ENCODE data around the gene PODXL2. TPM values are rescaled to one million over a fixed set of nuclear protein-coding genes. Genes with fewer than 3 reads are reported as not detected.

Gene PODXL2
- total RNA-seq, 1 donor from 2014 or later: 14.5 TPM

GRCh38 chr3:127606086-127606805 is 22.7 kb upstream of the PODXL2 start:
- H3K4me2 ChIP-seq (ENCODE audit: low read length): no peak overlapping the region

GRCh38 chr3:127606981-127607595 is 21.9 kb upstream of the PODXL2 start:
- Histone ChIP-seq H3K27ac (ENCODE audit: low read depth, low read length) (no peak overlapping the region), H3K9ac (ENCODE audit: low read length) (no peak overlapping the region), H4K20me1 (ENCODE audit: insufficient read depth, low read length) (no peaks in the 10 kb centered on the region), H3K79me2 (ENCODE audit: insufficient read depth, low read length) (no peaks in the 10 kb centered on the region), H3K4me3 (ENCODE audit: insufficient read depth, low read depth, low read length) (no peak overlapping the region), H3K4me2 (ENCODE audit: low read length) (no peak overlapping the region), H3K9me3 (ENCODE audit: insufficient read depth, low read depth, low read length) (no peaks in the 10 kb centered on the region), H2AFZ (ENCODE audit: low read depth, low read length) (no peak overlapping the region), H3K36me3 (ENCODE audit: insufficient read depth, low read length) (peaks cover 20% of the 10 kb centered on the region), H3K27me3 (ENCODE audit: insufficient read depth, low read length) (no peaks in the 10 kb centered on the region), H3K4me1 (ENCODE audit: insufficient read depth, low read length) (peaks cover 5% of the 10 kb centered on the region)
- H3K27me3 Mint-ChIP-seq (ENCODE audit: low read depth, unreplicated experiment): no peaks in the 10 kb centered on the region
- peaks cover 32% of the 10 kb centered on the region for H3K36me3 Mint-ChIP-seq (ENCODE audit: low read depth, unreplicated experiment)
- no peak overlapping the region for H3K27ac Mint-ChIP-seq (ENCODE audit: unreplicated experiment)
- DNase-seq (ENCODE audit: low read depth) (no peak), FAIRE-seq (no peak)
- TF ChIP-seq CTCF (IDR thresholded peaks at IDR 0.05; ENCODE audit: insufficient read depth, low read depth, low read length) (no peak), EZH2 (IDR thresholded peaks at IDR 0.05; ENCODE audit: insufficient read depth, low read length) (no peak)
- H3K4me1 Mint-ChIP-seq (ENCODE audit: low read depth, unreplicated experiment): peaks cover 9% of the 10 kb centered on the region
- peaks cover 2% of the 10 kb centered on the region for H3K9me3 Mint-ChIP-seq (ENCODE audit: unreplicated experiment)
- H3K4me3 Mint-ChIP-seq (ENCODE audit: unreplicated experiment): no peak overlapping the region

More at GRCh38 chr3:127606086-127606805, 22.7 kb upstream of the PODXL2 start:
- Histone ChIP-seq H3K27ac (ENCODE audit: low read depth, low read length) (no peak overlapping the region), H4K20me1 (ENCODE audit: insufficient read depth, low read length) (no peaks in the 10 kb centered on the region), H3K9me3 (ENCODE audit: insufficient read depth, low read depth, low read length) (no peaks in the 10 kb centered on the region), H3K36me3 (ENCODE audit: insufficient read depth, low read length) (peaks cover 20% of the 10 kb centered on the region), H3K9ac (ENCODE audit: low read length) (no peak overlapping the region), H3K79me2 (ENCODE audit: insufficient read depth, low read length) (peaks cover 5% of the 10 kb centered on the region), H3K4me3 (ENCODE audit: insufficient read depth, low read depth, low read length) (no peak overlapping the region), H3K27me3 (ENCODE audit: insufficient read depth, low read length) (no peaks in the 10 kb centered on the region), H3K4me1 (ENCODE audit: insufficient read depth, low read length) (peaks cover 4% of the 10 kb centered on the region), H2AFZ (ENCODE audit: low read depth, low read length) (no peak overlapping the region)
- FAIRE-seq: no peak
- peaks cover 32% of the 10 kb centered on the region for H3K36me3 Mint-ChIP-seq (ENCODE audit: low read depth, unreplicated experiment)
- H3K27ac Mint-ChIP-seq (ENCODE audit: unreplicated experiment): no peak overlapping the region
- H3K27me3 Mint-ChIP-seq (ENCODE audit: low read depth, unreplicated experiment): no peaks in the 10 kb centered on the region
- DNase-seq (ENCODE audit: low read depth): no peak
- no peak overlapping the region for H3K4me3 Mint-ChIP-seq (ENCODE audit: unreplicated experiment)
- peaks cover 2% of the 10 kb centered on the region for H3K9me3 Mint-ChIP-seq (ENCODE audit: unreplicated experiment)
- TF ChIP-seq CTCF (IDR thresholded peaks at IDR 0.05; ENCODE audit: insufficient read depth, low read depth, low read length) (no peak), EZH2 (IDR thresholded peaks at IDR 0.05; ENCODE audit: insufficient read depth, low read length) (no peak)
- H3K4me1 Mint-ChIP-seq (ENCODE audit: low read depth, unreplicated experiment): peaks cover 7% of the 10 kb centered on the region

All from astrocyte (in vitro differentiated cells and primary cell).